Ishikawa (cell line): ENCODE measurements around the gene HOXB2.

Experiments used
- EP300 ChIP-seq: IDR thresholded peaks from 2 replicates; pipeline ENCODE4 v1.6.1; 2012; ENCODE audit warnings: borderline replicate concordance
- FOXM1 ChIP-seq: IDR thresholded peaks from 2 replicates; pipeline ENCODE4 v1.6.1; 2012; ENCODE audit warnings: low read depth, borderline replicate concordance
- NFIC ChIP-seq: IDR thresholded peaks from 2 replicates; pipeline ENCODE4 v1.6.1; 2012
- RAD21 ChIP-seq: IDR thresholded peaks from 2 replicates; pipeline ENCODE4 v1.6.1; 2012; ENCODE audit warnings: low read depth
- REST ChIP-seq: IDR thresholded peaks from 2 replicates; pipeline ENCODE4 v1.6.1; 2012; ENCODE audit warnings: low read depth, mild to moderate bottlenecking
- TAF1 ChIP-seq: IDR thresholded peaks from 2 replicates; pipeline ENCODE4 v1.6.1; 2012; ENCODE audit warnings: low read depth, mild to moderate bottlenecking
- TEAD4 ChIP-seq: IDR thresholded peaks from 2 replicates; pipeline ENCODE4 v1.6.1; 2012
- USF1 ChIP-seq: IDR thresholded peaks from 2 replicates; pipeline ENCODE4 v1.6.1; 2012
- ZBTB7A ChIP-seq: IDR thresholded peaks from 2 replicates; pipeline ENCODE4 v1.6.1; 2012; ENCODE audit warnings: low read depth

GRCh38 chr17:48520631-48521079, 24.3 kb downstream of the HOXB2 start:
- TF ChIP-seq REST (no peak), USF1 (no peak), EP300 (no peak), RAD21 (no peak), TAF1 (no peak), NFIC (no peak), FOXM1 (no peak), ZBTB7A (no peak), TEAD4 (no peak)
